CD4-positive, alpha-beta T cell treated with Interleukin-15 for 1 hour (primary cell): ENCODE data around the gene TEN1.
A peak's percentile ranks its signal among the peaks of the same experiment; 100 is the strongest.
"Not testable (repeated sequence)": the region's sequence is repeated elsewhere in the genome, so short reads cannot be mapped to it uniquely, and the experiment has no call there.

Experiments used
- DNase-seq: peaks from one replicate; pipeline ENCODE4 v3.0.0-alpha.2; 2020

The TEN1 gene, protein sequence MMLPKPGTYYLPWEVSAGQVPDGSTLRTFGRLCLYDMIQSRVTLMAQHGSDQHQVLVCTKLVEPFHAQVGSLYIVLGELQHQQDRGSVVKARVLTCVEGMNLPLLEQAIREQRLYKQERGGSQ

DNA sequence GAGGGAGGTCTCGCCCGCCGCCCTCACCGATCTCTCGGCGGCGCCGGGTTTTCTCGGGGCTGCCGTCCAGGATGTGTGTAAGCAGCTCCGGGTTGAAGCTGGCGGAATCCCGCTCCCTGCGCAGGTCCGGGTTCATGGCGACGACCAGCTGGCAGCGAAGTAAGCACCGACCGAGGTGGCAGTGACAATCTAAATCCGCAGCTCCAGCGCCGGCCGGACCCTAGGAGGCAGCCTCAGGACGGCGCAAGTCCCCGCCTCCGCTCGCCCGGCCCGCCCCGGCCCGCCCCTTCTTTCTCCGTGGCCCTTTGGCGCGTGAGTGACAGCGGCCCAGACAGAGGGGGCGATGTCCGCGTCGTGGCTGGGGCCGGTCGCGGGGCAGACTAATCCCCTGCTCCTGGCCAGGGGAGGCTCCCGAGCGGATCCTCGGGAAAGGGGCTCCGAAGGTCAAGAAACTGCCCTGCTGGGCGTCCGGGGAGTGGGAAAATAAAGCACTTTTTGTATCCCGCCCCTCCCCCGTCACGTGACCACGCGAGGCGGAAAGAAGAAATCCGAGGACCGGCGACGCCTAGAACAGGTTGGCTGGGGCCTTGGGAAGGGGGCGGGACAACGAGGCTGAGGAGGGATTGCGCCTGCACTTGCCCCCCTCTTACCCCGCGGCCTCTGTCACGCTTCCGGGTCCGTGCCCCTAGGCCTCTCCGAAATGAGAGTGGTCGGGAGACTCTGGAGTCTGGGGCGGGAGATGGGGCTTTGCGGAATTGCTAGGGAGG is at the start of gene TEN1, which contains the start of gene ACOX1:
TEN1 (plus strand) TSS at position 303 of the 767 bp plus-strand sequence. CDS start 6,953 bp downstream, outside the sequence.
ACOX1 (minus strand) TSS at position 229 of the 767 bp plus-strand sequence; CDS start at position 136, 93 bp downstream.
- peak; percentile 95 for DNase-seq

DNA sequence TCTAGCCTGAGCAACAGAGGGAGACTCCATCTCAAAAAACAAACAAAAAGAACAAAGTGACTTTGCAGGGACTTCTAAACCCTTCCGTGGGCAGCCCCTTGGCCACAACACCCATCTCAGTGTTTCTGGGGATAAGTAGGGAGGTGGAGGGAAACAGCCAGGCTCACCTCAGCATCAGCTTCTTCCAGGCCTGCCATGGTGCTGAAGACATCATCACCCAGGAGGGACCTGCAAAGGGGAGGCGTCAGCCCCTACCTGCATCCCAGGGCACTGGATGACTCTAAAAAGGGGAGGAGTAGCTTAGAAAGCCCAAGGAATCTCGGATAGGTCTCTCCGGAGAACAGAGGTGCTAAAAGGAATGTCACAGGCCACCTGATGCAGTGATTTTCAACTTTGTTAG is 48.0 kb upstream of the TEN1 start:
- DNase-seq: no peak

DNA sequence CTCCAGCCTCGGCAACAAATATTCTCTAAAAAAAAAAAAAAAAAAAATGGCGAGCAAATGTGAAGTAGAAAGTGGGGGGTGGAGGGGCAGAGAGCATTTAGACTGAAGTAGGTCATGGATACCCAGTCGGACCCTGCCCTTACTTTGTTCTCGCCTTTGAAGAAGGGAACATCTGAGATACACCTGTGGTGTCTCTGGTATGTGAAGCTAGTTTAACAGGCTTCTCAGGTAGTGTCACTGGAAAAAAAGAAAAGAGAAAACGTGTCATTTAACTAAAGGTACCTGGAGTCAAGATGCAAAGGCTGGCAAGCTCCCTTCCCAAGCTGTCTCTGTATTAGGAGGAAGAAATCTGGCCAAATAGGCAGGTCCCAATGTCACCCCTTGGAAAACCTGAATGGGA is 46.2 kb upstream of the TEN1 start:
- no peak for DNase-seq

DNA sequence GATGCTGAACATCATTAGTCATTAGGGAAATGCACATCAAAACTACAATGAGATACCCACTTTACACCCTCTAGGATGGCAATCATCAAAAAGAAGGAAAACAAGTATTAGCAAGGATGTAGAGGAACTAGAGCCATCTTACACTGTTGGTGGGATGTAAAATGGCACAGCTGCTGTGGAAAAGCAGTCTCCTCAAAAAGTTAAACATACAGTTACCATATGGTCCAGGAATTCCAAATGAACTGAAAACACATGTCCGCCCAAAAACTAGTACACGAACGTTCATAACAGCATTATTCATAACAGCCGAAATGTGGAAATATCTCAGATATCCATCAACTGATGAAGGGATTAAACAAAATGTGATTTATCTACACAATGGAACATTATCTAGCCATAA is 45.2 kb upstream of the TEN1 start:
- DNase-seq: no peak

DNA sequence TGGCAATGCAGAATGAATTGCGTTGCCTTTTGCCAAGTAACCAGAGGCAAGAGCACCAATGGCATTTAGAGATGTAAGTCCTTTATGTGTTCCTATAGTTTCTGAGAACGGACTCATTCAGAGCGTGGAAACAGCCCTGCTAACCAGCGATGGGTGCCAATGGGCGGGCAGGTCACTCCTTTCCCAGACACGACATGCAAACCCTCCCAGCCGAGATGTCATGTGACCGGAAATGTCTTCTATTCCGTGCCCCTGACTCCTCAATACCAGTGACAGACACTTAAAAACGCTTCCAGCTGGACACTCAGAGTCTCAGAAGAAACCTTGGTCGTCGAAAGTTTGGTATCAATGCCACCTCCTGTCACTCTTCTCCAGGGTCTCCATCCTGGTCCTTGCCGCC is 41.4 kb upstream of the TEN1 start:
- no peak for DNase-seq

DNA sequence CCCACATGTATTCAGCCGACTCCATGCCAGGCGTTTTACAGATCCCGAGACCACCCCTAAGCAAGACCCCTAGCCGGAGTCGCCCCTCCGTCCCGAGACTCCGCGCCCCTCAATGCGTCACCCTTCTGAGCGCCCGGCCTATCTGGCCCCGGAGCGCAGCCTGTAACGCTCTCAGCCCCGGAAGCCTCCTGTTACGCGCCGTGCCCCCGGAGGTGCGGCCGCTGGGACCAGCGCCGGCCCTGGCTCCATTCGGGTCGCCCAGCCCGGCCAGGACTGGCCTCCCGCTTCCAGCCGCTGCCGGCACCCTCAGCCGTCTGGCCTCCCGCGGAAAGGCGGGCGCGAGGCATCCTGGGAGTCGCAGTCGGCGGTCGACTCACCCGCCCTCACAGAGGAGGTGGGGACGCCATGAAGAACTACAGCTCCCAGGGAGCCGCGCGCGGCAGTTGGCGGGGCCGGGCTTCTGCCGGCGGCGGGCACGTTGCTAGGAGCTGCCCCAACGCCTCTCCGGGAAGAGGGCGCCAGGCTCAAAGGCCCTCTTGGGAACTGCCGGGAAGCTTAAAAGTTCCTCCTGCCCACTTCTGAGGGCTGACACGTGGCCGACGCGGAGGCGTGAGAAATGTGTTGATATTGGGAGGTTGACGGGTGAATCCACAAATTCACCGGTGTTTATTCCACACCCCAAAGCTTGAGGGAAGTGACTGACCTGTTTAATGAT is 38.2 kb upstream of the TEN1 start, which contains the start of gene FBF1:
FBF1 (minus strand) TSS at position 316 of the 715 bp plus-strand sequence. CDS start 2,893 bp downstream, outside the sequence.
- peak; percentile 86 for DNase-seq

DNA sequence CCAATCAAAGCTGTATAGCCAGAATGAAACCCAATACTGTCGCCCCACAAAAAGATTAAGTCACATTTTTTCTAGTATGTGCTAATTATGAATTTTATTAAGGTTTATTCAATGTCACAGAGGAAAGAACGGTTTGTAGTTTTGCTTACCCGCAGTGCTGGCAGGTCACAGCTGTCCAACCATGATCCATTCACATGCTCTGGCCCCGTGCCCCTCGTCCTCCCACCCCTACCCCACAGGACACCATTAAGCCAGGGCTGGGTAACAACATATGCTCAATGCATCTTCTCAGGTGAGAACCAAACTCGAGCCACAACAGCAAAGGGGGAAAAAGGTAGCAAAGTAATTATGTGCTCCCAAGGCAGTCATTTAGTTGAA is 37.6 kb upstream of the TEN1 start:
- no peak for DNase-seq

DNA sequence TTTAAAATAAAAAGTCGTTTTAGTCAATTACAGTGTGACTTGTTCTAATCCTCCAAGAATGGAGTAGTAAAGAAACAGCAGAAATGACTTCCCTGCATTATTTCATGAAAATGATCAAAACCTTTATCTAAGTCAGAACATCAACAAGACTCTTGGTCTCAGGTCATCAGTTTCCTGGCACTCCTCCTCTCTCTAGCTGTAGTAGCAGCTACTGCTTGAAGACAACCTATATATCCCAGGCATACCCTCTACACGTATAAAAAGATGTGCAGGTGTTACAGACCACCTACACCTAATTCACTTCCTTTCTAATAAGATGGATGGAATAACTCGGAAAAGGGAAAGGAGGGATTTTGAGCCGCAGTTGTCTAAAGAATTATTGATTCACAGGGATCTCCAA is 36.6 kb upstream of the TEN1 start:
- no peak for DNase-seq

DNA sequence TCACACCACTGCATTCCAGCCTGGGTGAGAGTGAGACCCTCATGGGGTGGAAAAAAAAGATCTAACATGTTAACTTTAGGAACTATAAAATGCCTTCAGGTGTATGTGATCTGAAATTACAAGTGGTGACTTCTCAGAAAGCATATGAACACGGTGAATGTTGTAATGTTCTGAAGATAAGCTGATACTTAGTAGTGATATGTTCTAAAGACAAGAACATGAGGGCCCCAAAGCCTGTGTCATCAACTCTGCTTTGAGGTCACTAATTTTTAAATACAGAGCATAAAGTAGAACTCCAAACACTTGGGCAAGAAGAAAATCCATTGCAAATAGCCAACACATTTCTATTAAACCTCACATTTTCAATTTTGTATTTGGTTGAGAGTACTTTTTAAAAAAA is 35.5 kb upstream of the TEN1 start:
- DNase-seq: no peak

DNA sequence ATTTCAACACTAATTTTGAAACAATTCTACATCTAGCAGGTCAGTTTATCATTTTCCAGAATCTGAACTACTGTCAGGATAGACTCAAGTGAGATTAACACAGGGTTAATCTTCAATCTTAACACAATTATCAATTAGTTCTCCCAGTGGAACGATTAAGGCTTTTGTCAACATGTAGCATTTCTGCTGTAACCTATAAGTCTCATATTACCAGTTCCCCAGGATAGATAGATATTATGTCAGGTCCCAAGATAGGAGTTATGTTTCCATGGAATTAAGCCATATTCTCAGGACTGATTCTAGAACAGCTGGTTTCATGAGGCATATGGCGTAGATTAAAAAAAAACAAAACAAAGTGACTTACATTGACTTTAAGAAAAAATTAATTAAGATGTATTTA is 33.8 kb upstream of the TEN1 start:
- no peak for DNase-seq

DNA sequence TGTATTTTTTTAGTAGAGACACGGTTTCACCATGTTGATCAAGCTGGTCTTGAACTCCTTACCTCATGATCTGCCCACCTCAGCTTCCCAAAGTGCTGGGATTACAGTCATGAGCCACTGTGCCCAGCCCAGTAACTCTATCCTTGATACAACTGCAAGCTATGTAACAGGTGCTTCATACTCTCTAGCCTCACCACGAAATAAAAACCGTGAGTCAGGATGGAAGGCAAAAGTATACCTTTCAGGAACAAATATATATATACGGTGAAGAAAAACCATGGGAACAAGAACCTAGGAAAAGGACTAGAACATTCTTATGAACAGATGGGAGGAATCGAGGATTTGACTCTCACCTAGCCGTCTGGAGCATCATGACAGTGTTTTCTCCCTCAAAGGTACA is 28.6 kb upstream of the TEN1 start:
- DNase-seq: no peak

DNA sequence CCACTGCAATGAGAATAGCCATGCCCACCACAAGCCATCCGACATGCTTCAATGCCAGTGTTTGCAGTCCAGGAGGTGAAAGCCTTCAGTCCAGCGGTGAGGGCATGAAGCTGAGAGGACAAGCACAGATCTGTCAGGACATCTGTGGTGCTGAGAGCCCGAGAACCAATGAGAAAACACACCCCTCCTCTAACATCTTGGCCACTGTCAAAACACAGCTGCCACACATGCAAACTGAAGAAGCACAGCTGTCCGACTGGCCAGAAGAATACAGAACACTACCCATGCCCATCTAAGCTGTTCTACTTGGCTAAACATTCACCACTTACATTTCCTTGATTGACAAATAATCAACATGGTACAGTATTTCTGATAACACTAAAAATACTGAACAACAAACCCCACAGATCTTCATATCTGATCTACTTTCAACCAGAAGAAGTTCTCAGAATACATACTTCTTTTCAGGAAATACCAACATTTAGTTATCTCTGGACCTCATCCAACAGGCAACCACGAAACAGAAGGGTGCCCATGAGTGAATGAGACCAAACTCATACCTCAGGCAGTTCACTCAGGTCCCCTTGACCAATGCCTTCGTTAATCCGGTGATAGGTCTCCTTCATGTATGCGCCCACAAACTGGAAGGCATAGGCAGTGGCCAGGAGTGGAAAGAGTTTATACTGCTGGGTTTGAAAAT is 28.0 kb upstream of the TEN1 start:
- DNase-seq: no peak

DNA sequence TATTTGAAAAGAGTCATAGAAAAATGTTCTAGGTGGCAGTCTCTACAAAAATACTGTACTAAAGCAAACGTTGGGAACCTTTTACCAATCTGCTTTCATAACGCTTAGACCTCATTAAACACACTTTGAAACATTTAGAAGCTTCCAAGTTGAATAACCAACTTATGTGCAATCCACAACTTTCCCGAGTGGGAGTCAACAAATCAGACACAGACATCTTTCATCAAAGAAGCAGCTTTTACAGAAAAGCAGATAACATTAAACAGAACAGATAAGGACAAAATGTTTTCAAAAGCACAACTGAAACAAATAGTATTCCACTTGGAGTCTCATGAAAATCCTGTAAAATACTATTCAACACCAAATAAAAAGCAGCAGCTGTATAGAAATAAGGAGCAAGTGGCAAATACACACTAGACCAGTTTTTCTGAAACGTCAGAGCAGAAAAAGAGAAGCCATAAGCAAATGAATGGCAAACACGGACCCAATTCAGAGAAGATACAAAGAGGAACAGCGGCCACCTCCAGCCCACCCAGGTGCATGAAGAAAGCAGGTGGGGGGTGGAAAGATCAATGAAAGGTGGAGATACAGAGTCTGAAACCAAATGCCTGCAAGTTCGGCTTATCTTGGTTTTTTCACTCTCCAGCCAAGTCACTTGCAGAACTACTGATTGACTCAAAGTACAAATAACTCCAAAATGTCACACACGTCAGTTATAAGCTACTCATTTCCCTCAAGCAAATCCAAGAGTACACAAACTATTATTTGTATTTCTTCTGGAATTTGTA is 19.8 kb upstream of the TEN1 start:
- no peak for DNase-seq

DNA sequence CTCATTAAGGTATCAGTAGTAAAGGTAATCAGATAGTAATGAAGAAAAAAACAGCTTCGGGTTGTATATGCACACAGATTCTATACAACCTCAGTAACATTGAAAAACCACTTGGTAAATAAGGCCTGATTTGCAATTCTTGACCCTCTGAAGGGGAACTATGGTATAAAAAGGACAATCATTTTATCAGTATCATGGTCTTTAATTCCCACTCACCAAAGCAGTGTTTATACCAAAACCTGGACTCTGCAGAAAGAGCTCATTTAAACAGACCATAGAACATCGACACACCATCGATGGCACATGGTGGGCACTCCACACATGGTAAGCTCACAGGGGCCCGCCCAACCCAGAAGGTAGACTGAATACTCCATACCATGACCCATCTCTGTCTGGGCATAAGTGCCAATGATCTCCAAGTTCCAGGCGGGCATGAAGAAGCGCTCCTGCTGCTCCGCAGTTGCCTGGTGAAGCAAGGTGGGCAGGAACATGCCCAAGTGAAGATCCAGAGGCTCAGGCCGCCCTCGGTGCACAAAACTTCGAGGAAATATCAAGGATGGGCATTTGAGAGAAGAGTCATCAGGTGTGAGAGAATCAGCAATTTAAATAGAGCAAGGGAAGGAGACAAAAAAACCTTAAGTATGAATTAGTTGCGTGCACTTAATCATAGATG is 19.1 kb upstream of the TEN1 start:
- DNase-seq: no peak

DNA sequence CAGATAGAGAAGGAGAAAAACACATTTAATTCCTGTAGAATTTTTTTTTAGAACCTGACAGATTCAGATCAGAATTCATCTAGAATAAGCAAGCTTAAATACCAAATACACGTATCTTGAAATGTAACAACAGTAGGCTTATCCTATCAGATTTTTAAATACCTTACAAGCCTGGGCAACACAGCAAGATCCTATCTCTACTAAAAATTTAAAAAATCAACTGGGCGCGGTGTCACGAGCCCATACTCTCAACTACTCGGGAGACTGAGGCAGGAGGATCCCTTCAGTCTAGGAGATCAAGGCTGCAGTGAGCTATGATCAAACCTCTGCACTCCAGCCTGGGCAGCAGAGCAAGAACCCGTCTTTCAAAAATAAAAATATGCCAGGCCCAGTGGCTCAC is 13.6 kb upstream of the TEN1 start:
- no peak for DNase-seq

DNA sequence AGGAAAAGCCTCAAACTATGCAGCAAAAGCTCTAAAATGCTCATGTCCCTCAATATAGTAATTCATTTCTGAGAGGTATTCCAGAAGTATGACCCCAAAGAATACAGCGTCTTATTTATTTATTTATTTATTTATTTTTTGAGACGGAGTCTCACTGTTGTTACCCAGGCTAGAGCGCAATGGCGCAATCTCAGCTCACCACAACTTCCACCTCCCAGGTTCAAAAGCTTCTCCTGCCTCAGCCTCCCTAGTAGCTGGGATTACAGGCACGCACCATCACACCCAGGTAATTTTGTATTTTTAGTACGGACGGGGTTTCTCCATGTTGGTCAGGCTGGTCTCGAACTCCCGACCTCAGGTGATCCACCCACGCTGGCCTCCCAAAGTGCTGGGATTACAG is 10.0 kb upstream of the TEN1 start:
- DNase-seq: not testable (repeated sequence)

DNA sequence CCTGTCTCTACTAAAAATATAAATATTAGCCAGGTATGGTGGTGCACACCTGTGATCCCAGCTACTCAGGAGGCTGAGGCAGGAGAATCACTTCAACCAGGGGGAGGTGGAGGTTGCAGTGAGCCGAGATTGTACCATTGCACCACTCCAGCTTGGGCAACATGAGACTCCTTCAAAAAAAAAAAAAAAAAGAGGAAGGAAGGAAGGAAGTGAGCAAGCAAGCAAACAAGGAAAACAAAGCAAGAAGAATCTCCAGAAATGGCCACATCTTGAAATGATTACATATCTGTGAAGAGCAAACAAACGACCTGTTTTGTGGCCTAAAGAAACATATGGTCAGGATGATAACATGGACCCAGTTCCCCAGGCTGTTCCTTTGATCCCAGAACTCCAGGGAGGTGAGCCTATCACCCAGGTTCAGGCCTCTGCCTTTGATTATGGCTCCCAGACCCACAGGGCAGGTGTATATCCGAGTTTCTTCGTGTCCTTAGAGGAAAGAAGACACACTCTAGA is 9.0 kb upstream of the TEN1 start:
- peak; percentile 19 for DNase-seq

DNA sequence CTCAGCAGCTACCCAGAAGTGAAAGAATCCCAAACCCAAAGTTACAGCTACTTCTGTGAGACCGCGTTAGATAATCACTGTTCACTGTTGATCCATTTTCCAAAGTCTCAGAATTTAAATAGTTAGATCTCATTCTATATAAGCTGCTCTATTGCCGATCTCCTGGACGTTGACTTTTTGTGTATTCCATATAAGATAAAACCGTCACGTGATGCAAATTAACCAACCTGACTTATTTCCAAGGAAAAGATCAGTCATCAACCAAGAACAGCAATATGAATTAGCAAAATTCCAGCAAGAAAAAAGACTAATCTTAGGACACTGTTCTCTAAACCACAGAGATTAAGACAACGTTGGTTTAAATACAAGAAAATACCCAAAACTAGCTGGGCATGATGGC is 8.4 kb upstream of the TEN1 start:
- DNase-seq: no peak

DNA sequence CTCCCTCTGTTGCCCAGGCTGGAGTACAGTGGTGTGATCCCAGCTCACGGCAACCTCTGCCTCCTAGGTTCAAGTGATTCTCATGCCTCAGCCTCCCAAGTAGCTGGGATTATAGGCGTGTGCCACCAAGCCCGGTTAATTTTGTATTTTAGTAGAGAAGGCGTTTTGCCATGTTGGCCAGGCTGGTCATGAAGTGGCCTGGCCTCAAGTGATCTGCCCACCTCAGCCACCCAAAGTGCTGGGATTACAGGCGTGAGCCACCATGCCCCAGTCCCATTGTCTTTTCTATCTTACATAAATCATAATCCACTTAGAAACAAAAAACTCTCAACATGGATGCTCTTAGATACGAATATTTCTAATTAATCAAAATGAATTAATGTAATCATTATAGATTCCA is 3.9 kb upstream of the TEN1 start:
- not testable (repeated sequence) for DNase-seq

DNA sequence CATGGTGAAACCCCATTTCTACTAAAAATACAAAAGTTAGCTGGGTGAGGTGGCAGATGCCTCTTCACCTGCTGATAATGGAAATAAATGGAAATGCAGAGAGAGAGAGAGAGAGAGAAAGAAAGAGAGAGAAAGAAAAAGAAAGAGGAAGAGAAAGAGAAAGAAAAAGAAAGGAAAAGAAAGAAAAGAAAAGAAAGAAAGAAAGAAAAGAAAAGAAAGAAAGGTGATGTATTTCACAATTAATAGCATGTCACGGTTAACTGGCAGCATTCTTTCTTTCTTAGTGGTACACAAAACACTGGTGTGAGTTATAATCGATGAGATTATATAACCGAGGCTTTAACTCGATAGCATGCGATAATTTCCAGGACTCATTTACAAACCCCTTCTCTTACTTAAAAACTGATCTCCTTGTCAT is 3.3 kb upstream of the TEN1 start:
- DNase-seq: no peak

DNA sequence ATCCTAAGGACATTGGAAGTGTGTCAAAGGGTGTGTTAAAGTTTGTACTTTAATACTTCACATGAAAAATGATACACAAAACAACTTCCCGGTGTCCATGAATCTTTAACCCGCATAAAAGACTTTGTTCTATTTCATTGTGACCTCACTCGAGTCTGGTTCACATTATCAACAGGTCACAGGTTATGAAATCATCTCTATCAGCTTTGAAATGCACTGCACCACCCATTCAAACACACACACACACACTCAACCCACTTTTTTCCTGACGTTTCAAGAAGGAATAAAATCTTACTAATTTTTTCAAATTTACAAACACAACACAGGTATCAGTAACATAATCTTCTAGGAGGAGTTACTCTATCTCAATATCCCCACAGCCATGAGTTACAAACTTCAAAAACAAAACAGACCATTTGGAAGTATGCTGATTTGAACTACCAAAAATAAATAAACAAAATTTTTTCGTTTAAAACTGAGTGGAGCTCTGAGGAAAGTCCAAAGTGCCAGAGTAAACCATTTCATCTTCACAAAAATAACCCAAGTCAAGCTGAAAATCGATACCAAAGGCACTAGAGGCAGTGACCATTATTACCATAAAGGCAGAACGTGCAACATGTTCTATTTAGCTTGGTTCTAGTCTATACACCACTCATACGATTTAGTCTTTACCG is 2.7 kb upstream of the TEN1 start:
- no peak for DNase-seq
